ENCODE data around the gene ADCY7. TPM values are rescaled to one million over a fixed set of nuclear protein-coding genes. Genes with fewer than 3 reads are reported as not detected.

The ADCY7 gene
- total RNA-seq, 1 experiment from 2014 or later = 34.2 TPM

GRCh38 chr16:50260206-50261159 lies 5.9 kb upstream of the ADCY7 start:
- H3K79me2 ChIP-seq (ENCODE audit: insufficient read depth, low read length) = no peaks in the 10 kb centered on the region
- H3K4me3 ChIP-seq (replicated peaks in 1 of 2; ENCODE audit: low read depth in 1 of 2, low read length in 2 of 2) = no peak overlapping the region
- no TSS peak for BruUV-seq (replicated peaks)
- ChIA-PET RAD21 (ENCODE audit: low non-redundant PET in 1 of 2, low total read pairs in 2 of 2, uncharacterized antibody in 2 of 2, unreplicated experiment in 2 of 2) (no interaction called here), POLR2A (no interaction called here), CTCF (interaction anchor here (1.0 kb wide), 1 partner anchor 50 kb away, joined by 4 read pairs; no protein-coding TSS in a partner anchor)
- no peaks in the 10 kb centered on the region for H3K36me3 ChIP-seq (ENCODE audit: control insufficient read depth in 1 of 2, insufficient read depth in 2 of 2, low read length in 2 of 2)
- no peak overlapping the region for H3K27ac ChIP-seq (ENCODE audit: low read depth, low read length)
- ATAC-seq (no peak), DNase-seq (ENCODE audit: low read depth, low spot score) (no peak)
- no peaks in the 10 kb centered on the region for H3K9me2 ChIP-seq (ENCODE audit: insufficient read depth)
- no peaks in the 10 kb centered on the region for H3K9me3 ChIP-seq (ENCODE audit: control insufficient read depth in 1 of 2, insufficient read depth in 1 of 2, low read depth in 1 of 2, low read length in 2 of 2)
- no peak overlapping the region for H2AFZ ChIP-seq (ENCODE audit: low read depth, low read length, poor library complexity, severe bottlenecking)
- no peaks in the 10 kb centered on the region for H3K27me3 ChIP-seq (ENCODE audit: insufficient read depth, low read length)
- no peaks in the 10 kb centered on the region for H4K20me1 ChIP-seq (ENCODE audit: insufficient read depth)
- no peak for TF ChIP-seq CTCF (IDR thresholded peaks at IDR 0.05 in 2 of 3, conservative IDR thresholded peaks at IDR 0.05 in 1 of 3; ENCODE audit: borderline replicate concordance in 1 of 3, insufficient read depth in 1 of 3, low read depth in 2 of 3, low read length in 2 of 3)
- TF ChIP-seq YY1 (IDR thresholded peaks at IDR 0.05; ENCODE audit: extremely low read depth, insufficient replicate concordance, low read depth, low read length) = no peak
- TF ChIP-seq SIN3A (IDR thresholded peaks at IDR 0.05; ENCODE audit: low read depth) = no peak
- TF ChIP-seq ZNF274 (IDR thresholded peaks at IDR 0.05; ENCODE audit: low read depth, low read length) = no peak
- no peak for TF ChIP-seq TCF7L2 (IDR thresholded peaks at IDR 0.05; ENCODE audit: borderline replicate concordance, extremely low read depth, insufficient read depth, insufficient read length)
- no peak for TF ChIP-seq RAD21 (IDR thresholded peaks at IDR 0.05; ENCODE audit: low read depth)
- no peak for TF ChIP-seq FOSL1 (IDR thresholded peaks at IDR 0.05; ENCODE audit: low read depth)
- TF ChIP-seq CBX3 (IDR thresholded peaks at IDR 0.05; ENCODE audit: low read depth) = no peak
- TF ChIP-seq REST (IDR thresholded peaks at IDR 0.05; ENCODE audit: low read depth) = no peak
- no peak for TF ChIP-seq SP1 (IDR thresholded peaks at IDR 0.05; ENCODE audit: low read depth)
- no peak for TF ChIP-seq EZH2 (IDR thresholded peaks at IDR 0.05)
- no peak for TF ChIP-seq ELF1 (IDR thresholded peaks at IDR 0.05; ENCODE audit: borderline replicate concordance, low read depth)
- TF ChIP-seq ZFX (IDR thresholded peaks at IDR 0.05) = no peak
- TF ChIP-seq ZBTB33 (IDR thresholded peaks at IDR 0.05; ENCODE audit: extremely low read depth, insufficient replicate concordance, low read length) = no peak
- no peak for TF ChIP-seq JUND (IDR thresholded peaks at IDR 0.05)
- no peak overlapping the region for H3K4me2 ChIP-seq (ENCODE audit: low read length)
- no peak overlapping the region for H3K9ac ChIP-seq (ENCODE audit: low read length)
- peaks cover 18 to 26% of the 10 kb centered on the region in 2 experiments for H3K4me1 ChIP-seq (ENCODE audit: control insufficient read depth in 1 of 2, insufficient read depth in 2 of 2, low read length in 2 of 2)
- intact Hi-C loops (cut with micrococcal nuclease) = no loop called here
